Hindlimb muscle (tissue), 1 donor: ENCODE data around the gene TIPIN. TPM values are rescaled to one million over a fixed set of nuclear protein-coding genes. Genes with fewer than 3 reads are reported as not detected.
"Not testable (repeated sequence)": the region's sequence is repeated elsewhere in the genome, so short reads cannot be mapped to it uniquely, and the experiment has no call there.

Experiments used
- DNase-seq: peaks from one replicate; pipeline ENCODE4 v3.0.0-alpha.2; 2013
- polyA plus RNA-seq: library from polyadenylated mRNA; unstranded; fragments of 120-200 nt; gene quantifications from one replicate; pipeline ENCODE4 v1.2.1, GENCODE V29; 2013; ENCODE audit not compliant: insufficient read length

TIPIN gene, protein sequence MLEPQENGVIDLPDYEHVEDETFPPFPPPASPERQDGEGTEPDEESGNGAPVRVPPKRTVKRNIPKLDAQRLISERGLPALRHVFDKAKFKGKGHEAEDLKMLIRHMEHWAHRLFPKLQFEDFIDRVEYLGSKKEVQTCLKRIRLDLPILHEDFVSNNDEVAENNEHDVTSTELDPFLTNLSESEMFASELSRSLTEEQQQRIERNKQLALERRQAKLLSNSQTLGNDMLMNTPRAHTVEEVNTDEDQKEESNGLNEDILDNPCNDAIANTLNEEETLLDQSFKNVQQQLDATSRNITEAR
- 12.8 TPM for polyA plus RNA-seq

DNA sequence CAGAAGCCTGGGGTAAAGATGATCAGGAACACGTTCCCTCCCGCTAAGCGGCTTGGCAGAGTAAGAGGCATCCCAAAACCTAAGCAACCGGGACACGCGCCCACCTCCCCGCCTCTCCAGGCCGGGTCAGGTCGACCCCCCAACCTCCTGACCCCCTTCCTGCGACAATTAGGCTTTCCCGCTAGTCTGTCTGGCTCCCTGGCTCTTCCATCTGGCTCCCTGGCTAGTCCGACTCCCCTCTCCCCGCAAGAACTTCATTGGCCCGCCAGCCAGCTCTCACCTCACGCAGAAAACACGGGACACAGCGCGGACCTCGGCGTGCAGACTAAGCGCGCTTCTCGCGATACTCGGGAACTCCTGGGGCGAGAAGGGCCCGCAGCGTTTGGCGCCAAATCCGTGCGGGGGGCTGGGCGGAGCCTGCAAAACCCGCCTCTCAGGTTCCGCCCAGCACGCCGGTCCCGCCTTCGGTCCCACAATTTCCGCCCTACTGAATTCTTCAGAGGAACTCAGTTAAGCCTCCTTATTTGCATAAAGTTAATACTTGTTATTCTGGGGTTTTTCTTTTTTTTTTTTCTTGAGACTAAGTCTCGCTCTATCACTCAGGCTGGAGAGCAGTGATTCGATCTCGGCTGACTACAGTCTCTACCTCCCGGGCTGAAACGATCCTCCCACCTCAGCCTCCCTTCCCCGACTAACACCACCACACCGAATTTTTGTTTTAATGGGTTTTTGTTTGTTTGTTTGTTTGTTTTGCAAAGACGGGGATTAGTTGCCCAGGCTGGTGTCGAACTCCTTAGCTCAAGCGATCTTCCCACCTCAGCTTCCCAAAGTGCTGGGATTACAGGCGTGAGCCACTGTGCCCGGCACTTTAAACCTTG is at the start of gene TIPIN:
Gene TIPIN, minus strand, starts transcription at position 327 of the 878 bp plus-strand sequence. CDS start 3,738 bp downstream, outside the sequence.
- peak; percentile 95 for DNase-seq

DNA sequence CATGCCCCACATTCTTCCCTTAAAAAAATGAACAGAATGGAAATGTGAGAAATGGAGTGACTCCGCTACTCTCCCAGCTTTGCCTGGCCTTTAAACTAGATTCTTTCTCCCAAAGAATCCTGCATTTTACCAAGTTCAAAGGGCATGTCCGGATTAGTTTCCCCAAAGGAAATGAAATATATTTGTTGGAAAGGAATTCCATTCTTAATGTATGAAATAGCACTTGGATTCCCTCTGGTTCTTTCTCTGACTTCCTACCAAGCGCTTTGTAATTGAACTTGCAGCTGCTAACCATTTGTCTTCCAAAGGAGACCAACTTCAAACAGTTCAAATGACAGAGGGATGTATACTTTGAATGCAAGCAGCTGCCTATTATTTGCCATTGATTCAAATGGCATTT is 49.1 kb upstream of the TIPIN start:
- peak; percentile 48 for DNase-seq

DNA sequence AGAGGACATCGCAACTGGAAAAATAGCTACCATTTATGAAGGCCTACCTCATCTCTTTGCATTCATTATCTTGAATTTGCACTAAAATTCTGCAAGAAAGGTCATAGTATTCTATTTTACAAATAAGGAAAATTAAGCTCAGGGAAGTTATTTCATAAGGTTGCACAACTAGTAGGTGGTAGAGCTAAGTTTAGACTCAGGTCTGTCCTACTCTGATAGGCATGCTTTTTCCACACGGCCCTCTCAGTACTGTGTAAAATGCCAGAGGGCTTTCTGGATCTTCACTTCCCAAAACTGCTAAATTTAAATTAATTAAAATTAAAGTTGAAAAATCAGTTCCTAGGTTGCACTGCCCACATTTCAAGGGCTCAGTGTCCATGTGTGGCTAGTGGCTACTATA is 48.5 kb upstream of the TIPIN start:
- no peak for DNase-seq

DNA sequence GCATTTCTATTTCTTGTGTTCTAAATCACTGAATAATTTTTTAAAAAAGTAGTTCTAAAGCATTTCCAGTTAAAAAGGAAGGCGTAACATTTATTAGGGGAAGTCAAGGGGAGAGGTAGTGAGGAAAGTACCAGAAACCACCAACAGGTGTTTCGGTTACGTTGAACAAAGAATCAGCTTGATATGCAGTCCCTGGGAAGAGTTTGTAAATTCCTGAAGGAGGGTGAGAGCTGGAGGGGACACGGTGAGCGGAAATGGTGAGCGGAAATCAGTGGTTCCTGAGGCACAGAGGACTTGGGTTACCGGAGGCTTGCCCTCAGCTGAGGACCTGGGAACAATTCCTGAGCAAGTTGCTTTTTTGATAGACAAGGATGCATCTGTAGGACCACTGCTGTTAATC is 48.0 kb upstream of the TIPIN start:
- no peak for DNase-seq

DNA sequence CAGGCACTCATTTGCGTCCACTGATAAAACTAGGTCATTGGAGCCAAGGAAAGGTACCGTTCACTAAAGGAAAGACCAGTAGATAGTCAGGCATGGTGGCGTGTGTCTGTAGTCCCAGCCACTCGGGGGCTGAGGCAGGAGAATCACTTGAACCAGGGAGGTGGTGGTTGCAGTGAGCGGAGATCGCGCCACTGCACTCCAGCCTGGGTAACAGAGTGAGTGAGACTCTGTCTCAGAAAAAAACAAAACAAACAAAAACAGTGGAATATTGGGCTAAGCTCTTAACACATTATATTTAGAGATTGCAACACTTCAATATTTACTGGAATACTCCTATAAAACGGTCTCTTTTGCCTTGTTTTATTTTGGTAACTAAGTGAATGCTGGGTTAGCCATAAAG is 47.6 kb upstream of the TIPIN start:
- no peak for DNase-seq

DNA sequence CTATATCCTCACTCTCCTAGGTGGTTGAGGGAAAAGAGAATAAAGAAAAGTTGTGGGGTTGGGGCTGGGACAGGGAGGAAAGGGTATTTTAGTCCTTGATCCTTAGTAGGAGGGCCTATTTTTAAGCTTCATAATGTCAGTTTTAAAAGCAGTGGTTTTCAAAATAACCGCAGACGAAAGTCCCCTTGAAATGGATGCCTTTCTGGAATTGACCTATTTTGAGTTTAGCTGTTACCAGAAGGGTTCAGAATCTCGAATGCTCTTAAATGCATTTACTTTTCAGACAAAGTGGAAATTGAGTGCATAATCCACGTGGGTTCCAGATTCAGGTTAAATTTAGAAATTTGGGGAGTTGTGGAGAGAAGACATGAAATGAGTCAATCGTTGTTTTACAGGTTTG is 46.8 kb upstream of the TIPIN start:
- DNase-seq: no peak

DNA sequence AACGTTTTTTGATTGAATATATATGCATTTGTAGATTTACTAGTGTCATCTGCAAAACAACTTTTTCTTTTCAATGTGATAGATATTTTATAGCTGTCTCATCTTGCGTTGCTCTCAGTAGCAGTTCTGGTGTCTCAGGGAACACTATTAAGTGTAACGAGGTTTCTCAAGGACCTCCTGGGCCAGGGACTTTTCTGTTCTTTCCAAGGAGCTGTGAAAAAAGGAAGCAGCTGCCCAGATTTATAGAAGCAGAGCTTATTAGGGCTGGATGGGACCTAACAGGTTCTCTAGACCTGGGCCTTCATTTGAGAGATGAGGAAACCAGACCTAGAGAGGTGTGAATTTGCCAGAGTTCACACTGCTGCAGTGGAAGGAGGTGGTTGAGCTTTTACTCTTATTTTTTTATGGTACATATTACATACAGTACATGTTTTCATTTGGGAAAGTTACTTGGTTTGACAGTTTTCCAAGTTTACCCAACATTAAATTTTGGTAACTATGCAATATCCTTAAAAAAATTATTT is 46.3 kb upstream of the TIPIN start:
- DNase-seq: no peak

DNA sequence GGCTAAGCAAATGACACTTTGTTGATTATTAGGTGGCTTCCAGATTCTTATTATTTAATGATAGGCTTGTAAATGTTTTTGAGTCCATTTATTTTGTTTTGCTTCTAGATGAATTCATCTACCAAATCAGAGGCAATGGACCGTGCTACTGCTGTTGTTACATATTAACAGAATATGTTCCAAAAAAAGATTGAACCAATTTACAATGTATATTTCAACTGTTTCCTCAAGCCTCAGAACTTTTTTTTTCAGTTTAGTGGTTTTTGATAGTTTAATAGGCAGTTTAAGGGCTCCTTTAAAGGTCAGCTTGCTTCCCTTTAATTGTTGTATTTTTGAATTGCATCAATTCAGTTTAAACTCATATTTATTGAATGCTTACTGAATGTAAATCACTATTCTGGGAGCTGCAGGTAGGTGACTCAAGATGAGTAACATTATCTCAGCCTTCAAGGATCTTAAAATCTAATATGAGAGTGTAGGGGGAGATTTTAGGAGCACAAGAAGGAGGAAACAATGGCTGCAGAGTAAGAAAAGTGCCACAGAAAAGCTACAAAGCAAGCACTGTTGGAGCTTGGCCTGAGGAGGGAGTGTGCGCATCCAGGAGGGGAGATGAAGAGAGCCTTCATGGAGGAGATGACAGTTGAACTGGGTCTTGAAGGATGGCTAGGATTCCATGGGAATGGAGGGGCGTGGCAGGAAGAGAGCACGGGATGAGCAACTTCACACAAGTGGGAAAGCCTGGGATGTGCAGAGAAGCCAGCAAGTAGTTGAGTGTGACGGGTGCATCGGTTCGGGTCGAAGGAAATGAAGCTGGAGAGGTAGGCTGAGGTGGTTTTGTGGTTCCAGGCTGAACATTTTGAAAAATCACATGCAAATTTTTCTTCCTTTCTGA is 44.9 kb upstream of the TIPIN start:
- no peak for DNase-seq

DNA sequence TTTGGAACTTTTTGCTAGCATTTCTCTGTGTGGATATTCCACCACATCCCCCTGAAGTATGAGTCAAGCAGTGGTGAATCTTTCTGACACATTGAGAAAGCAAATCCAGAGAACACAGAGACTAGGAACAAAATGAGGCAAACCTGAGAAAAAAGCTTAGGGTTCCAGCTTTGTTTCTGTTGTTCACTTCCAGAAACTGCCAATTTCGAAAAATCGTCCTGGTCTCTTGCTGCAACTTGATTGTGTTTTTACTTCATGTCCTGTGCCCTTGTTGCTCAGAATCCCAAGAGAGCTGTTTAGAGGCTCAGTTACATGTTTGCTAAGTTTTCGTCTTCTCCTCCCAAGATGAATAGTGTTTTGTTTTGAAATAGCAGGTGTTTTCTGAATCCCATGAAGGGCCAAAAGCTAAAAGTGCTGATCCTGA is 43.9 kb upstream of the TIPIN start:
- DNase-seq: no peak

DNA sequence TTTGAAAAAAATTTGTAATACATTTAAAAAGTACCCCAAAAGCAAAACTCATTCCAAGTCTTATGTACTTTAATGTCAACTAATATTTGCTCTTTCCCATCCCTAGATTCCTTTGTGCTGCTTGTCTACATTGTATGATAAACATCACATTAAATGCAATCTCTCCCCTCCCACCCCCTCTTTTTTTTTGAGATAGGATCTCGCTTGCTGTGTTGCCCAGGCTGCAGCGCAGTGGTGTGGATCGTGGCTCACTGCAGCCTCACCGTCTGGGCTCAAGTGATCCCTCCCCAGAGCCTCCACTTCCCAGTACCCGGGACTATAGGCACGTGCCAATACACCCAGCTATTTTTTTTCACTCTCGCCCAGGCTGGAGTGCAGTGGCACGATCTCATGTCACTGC is 42.8 kb upstream of the TIPIN start:
- no peak for DNase-seq

DNA sequence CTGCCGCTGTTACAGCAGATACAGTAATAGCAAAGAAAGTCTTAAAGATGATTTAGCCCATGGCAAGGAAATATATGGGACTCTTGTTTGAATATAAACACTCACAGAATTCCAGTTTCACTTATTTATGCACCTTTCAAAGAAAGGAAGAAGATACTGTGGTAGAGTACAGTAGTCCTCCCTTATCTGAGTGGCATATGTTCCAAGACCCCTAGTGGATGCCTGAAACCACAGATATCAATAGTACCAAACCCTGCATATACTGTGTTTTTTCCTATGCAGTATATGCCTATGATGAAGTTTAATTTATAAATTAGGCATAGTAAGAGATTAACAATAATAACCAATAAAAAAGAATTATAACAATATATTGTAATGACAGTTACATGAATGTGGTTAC is 38.4 kb upstream of the TIPIN start:
- no peak for DNase-seq

DNA sequence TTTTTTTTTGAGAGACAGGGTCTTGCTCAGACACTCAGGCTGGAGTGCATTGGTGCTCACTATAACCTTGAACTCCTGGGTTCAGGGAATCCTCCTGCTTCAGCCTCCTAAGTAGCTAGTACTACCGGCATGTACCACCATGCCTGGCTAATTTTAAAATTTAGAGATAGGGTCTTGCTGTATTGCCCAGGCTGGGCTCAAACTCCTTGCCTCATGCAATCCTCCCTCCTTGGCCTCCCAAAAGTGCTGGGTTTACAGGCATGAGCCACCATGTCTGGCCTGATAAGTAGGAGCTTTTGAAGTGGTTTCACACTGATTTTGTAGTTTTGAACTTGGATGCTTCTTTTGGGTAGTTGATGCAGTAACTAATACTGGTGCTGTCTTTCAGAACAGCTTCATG is 38.0 kb upstream of the TIPIN start:
- no peak for DNase-seq

DNA sequence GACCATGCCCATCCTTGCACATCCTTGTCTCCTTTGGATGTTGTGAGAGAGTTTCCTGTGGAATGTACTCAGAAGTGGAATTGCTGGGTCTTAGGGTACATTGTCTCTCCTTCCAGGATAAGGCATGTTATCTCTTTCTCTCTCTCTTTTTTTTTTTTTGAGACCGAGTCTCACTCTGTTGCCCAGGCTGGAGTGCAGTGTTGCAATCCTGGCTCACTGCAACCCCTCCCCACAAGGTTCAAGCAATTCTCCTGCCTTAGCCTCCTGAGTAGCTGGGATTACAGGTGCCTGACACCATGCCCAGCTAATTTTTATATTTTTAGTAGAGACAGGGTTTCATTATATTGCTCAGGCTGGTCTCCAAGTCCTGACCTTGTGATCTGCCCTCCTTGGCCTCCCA is 36.6 kb upstream of the TIPIN start:
- DNase-seq: not testable (repeated sequence)

DNA sequence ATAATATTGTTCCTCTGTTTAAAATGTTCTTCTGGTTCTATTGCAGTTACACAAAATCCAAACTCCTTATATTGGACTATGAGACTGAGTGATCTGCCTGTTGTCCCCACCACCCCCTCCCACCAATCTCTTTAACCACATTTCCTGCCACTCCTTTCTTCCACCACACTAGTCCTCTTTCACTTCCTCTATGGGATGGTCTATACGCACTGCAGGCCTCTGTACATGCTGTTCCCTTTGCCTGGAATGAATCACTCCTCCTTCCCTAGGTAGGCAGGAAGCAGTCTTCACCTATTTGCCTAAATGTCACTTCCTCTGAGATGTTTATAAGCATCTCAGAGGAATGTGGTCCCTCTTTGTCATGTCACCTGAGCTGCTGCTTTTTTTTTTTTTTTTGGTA is 34.2 kb upstream of the TIPIN start:
- no peak for DNase-seq

DNA sequence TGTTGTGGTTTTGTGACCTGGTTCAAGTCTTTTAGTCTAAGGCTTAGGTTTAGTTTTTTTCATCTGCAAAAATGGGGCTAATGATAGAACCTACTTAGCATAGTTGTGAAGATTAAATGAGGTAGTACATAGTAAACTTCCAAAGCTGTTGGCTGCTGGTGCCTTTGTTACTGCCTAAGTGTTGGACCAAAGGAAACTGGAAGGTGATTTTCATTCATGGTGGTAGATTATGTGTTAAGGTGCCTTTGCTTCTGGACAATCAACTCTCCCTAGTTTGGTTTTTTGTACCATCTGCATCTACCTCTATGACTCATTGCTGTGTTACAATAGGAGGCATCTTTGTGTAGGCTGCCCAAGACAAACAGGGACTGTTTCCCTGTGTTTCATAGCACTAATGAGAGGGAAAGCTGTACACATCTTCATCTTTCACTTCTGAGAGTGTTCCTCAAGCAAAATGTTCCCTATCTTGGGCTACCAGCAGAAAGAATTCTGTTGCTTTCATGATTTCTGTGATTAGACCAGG is 33.4 kb upstream of the TIPIN start:
- DNase-seq: no peak

DNA sequence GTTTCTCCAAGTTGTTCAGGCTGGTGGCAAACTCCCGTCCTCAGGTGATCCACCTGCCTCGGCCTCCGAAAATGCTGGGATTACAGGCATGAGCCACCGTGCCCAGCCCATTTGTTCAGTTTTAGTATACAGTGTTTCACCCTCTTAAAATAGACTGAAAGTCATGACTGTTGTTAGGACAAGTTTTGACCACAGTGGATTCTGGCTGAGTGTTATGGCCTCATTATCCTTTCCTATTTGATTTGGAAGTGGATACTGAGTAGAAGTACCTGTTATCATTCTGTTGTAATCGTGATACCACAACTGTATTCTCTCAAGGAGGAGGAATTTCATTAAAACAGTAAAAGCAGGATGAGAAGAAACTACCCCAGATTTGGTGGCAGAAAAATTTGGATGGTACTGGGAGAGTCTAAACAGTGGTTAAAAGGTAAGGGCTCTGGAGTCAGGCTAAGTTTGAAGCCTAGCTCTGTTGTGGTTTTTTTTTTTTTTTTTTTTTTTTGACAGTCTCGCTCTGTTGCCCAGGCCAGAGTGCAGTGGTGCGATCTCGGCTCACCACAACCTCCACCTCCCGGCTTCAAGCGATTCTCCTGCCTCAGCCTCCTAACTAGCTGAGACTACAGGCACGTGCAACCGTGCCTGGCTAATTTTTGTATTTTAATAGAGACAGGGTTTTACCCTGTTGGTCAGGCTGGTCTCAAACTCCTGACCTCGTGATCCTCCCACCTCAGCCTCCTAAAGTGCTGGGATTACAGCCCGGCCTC is 32.8 kb upstream of the TIPIN start:
- DNase-seq: no peak

DNA sequence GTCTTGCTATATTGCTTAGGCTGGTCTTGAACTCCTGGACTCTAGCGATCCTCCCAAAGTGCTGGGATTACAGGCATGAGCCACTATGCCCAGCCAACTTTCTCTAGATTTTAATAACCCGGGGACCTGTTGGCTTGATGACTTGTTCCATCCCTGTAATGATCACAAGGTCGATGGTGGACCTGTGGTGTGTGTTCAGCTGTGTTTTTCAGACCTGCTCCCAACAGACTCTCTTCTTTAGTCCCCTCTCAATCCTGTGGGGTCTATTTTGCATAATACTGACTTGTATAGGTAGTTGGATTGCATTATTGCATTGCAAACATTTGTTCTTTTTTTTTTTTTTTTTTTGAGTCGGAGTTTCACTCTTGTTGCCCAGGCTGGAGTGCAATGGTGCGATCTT is 32.1 kb upstream of the TIPIN start:
- no peak for DNase-seq

DNA sequence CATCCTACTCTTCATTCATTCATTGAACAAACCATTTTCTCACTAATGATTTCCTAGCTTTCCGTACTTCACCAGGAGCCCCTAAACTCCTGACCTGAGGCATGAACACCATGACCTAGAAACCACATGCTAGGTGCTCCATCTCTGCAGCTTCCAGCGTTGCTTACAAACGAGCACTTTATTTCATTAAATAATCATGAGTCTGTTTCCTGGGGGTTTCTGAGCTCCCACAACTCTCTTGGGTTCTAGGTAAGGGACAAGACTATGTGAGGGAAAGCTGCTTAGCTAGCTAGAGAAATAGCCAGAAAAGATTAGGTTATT is 31.5 kb upstream of the TIPIN start:
- no peak for DNase-seq

DNA sequence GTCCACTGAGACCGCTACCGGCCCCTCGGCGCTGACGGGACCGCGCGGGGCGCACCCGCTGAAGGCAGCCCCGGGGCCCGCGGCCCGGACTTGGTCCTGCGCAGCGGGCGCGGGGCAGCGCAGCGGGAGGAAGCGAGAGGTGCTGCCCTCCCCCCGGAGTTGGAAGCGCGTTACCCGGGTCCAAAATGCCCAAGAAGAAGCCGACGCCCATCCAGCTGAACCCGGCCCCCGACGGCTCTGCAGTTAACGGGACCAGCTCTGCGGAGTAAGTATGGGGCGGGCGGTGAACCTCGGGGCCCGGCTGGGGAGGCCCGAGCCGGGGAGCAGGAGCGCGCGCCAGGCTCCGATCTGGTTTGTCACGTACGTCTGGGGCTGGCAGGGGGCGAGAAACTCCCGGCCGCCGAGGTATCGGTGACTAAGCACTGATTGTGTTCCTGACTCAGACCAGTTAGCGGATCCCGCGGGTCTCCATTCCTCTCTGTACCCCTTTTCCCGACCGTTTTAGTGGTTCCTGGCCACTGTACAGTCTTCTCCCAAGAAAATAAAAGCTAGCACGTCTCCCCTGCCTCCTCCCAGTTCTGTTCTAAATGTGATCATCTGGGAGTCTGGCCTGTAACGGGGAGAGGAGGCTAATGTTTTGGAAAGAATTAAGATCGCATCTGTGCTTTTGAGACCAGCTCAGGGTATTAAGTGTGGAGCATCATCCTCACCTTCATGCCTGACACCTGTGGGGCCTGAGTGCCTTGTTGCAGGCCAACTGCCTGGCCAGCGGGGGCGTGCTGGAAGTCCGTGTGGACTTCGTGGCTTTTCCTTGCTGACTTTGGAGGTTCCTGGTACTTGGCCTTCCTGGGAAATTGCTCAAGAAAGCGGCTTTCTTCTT is 30.9 kb upstream of the TIPIN start:
- peak; percentile 44 for DNase-seq

DNA sequence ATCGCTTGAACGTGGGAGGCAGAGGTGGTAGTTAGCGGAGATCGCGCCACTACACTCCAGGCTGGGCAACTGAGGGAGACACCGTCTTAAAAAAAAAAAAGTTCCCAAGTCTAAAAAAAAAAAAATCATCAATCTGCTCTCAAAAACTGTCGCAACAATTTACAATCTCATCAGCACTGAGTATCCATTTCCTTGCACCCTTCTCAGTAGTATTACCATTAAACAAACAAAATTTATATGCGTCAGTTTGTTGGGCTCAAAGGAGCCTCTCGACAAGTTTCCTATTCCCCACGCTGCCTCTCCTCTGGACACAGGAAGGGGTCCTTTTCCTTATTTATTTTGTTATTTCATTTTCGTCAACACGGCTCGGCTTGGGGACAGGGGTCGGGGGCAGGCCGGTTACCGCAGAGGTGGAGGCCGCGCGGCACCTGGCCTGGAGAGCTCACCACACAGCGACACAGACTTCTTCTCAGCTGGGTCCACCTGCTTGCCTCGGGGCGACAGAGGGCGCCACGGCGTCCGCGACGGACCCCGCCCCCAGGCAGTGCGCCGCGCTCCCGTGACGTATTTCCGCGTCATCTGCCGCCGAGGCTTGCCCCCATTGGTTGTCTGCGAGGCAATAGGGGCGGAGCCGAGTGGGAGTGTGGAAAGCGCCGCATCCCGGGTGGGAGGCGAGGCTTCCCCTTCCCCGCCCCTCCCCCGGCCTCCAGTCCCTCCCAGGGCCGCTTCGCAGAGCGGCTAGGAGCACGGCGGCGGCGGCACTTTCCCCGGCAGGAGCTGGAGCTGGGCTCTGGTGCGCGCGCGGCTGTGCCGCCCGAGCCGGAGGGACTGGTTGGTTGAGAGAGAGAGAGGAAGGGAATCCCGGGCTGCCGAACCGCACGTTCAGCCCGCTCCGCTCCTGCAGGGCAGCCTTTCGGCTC is 30.0 kb upstream of the TIPIN start, which contains the start of gene MAP2K1:
Gene MAP2K1, plus strand, starts transcription at position 709 of the 920 bp plus-strand sequence. CDS start 436 bp downstream, outside the sequence.
- peak; percentile 99 for DNase-seq
